ENCODE measurements around the gene CXCL10.
"Not testable (repeated sequence)": the region's sequence is repeated elsewhere in the genome, so short reads cannot be mapped to it uniquely, and the experiment has no call there.

CXCL10 gene

GRCh38 chr4:76000279-76000678 is 23.0 kb downstream of the CXCL10 start:
- H3K4me3 ChIP-seq (ENCODE audit: low read depth, low read length): no peak overlapping the region
- no peak for TF ChIP-seq CTCF (IDR thresholded peaks at IDR 0.05; ENCODE audit: low read depth, low read length)

GRCh38 chr4:75998525-75999147 is 24.7 kb downstream of the CXCL10 start:
- not testable (repeated sequence) for H3K4me3 ChIP-seq (ENCODE audit: low read depth, low read length)

- no peak for TF ChIP-seq CTCF (IDR thresholded peaks at IDR 0.05; ENCODE audit: low read depth, low read length)
- no peak overlapping the region for H3K4me3 ChIP-seq (ENCODE audit: low read depth, low read length)
Observed at GRCh38 chr4:75997946-75998345, 25.4 kb downstream of the CXCL10 start.

GRCh38 chr4:75997081-75997480 is 26.2 kb downstream of the CXCL10 start:
- H3K4me3 ChIP-seq (ENCODE audit: low read depth, low read length): no peak overlapping the region
- TF ChIP-seq CTCF (IDR thresholded peaks at IDR 0.05; ENCODE audit: low read depth, low read length): no peak

- peak; percentile 15; the same call in 1 of the 2 replicates for TF ChIP-seq CTCF (IDR thresholded peaks at IDR 0.05; ENCODE audit: low read depth, low read length)
- H3K4me3 ChIP-seq (ENCODE audit: low read depth, low read length): no peak overlapping the region
Observed at GRCh38 chr4:75995727-75996126, 27.6 kb downstream of the CXCL10 start.

GRCh38 chr4:75992462-75992861 is 30.8 kb downstream of the CXCL10 start:
- TF ChIP-seq CTCF (IDR thresholded peaks at IDR 0.05; ENCODE audit: low read depth, low read length): no peak
- no peak overlapping the region for H3K4me3 ChIP-seq (ENCODE audit: low read depth, low read length)

- TF ChIP-seq CTCF (IDR thresholded peaks at IDR 0.05; ENCODE audit: low read depth, low read length): no peak
- peak overlapping the region; percentile 71 for H3K4me3 ChIP-seq (ENCODE audit: low read depth, low read length)
Observed at GRCh38 chr4:75989846-75990528, 33.3 kb downstream of the CXCL10 start.

All from WI38 (cell line).